Trophoblast cell (in vitro differentiated cells and primary cell): ENCODE results near the gene KCTD5.

ENCODE experiments used
- DNase-seq, 2 donors: peaks; one replicate each; pipeline ENCODE4 v3.0.0-alpha.2; 2016
- H2AFZ ChIP-seq: 2 replicates; pipeline ENCODE4 v1.6.1; 2013; ENCODE audit warnings: low read length, moderate library complexity, mild to moderate bottlenecking; ENCODE audit not compliant: insufficient read depth, poor library complexity
- H2AK5ac ChIP-seq: 2 replicates; pipeline ENCODE4 v1.6.1; 2013; ENCODE audit warnings: mild to moderate bottlenecking, low read length
- H2BK120ac ChIP-seq: 2 replicates; pipeline ENCODE4 v1.6.1; 2013; ENCODE audit warnings: low read length, mild to moderate bottlenecking, moderate library complexity; ENCODE audit not compliant: insufficient read depth, poor library complexity
- H2BK12ac ChIP-seq: 2 replicates; pipeline ENCODE4 v1.6.1; 2013; ENCODE audit warnings: mild to moderate bottlenecking, low read length, moderate library complexity
- H2BK5ac ChIP-seq: 2 replicates; pipeline ENCODE4 v1.6.1; 2013; ENCODE audit warnings: low read length, low read depth, moderate library complexity, mild to moderate bottlenecking; ENCODE audit not compliant: poor library complexity
- H3K14ac ChIP-seq: 2 replicates; pipeline ENCODE4 v1.6.1; 2013; ENCODE audit warnings: mild to moderate bottlenecking, low read length
- H3K18ac ChIP-seq: 2 replicates; pipeline ENCODE4 v1.6.1; 2013; ENCODE audit warnings: mild to moderate bottlenecking, low read length
- H3K23ac ChIP-seq: 2 replicates; pipeline ENCODE4 v1.6.1; 2013; ENCODE audit warnings: low read length
- H3K27ac ChIP-seq: 2 replicates; pipeline ENCODE4 v1.5.1; 2013; ENCODE audit warnings: low read depth, mild to moderate bottlenecking, inconsistent platforms, low read length, moderate library complexity
- H3K27me3 ChIP-seq: 2 replicates; pipeline ENCODE4 v1.6.1; 2013; ENCODE audit warnings: inconsistent platforms, mild to moderate bottlenecking, low read length, moderate library complexity; ENCODE audit not compliant: insufficient read depth
- H3K36me3 ChIP-seq, 2 experiments: 1 replicate in 1 of 2; 2 replicates in 1 of 2; pipeline ENCODE4 v1.6.1; 2013; ENCODE audit warnings: low read length in 2 of 2, mild to moderate bottlenecking in 2 of 2, moderate library complexity in 1 of 2; ENCODE audit not compliant: insufficient read depth in 2 of 2, control insufficient read depth in 1 of 2
- H3K4ac ChIP-seq: 2 replicates; pipeline ENCODE4 v1.6.1; 2013; ENCODE audit warnings: low read depth, mild to moderate bottlenecking, low read length, moderate library complexity
- H3K4me1 ChIP-seq, 2 experiments: 1 replicate in 1 of 2; 2 replicates in 1 of 2; pipeline ENCODE4 v1.6.1; 2013; ENCODE audit warnings: low read length in 2 of 2, mild to moderate bottlenecking in 2 of 2, moderate library complexity in 1 of 2; ENCODE audit not compliant: insufficient read depth in 2 of 2, control insufficient read depth in 1 of 2
- H3K4me2 ChIP-seq: 2 replicates; pipeline ENCODE4 v1.6.1; 2013; ENCODE audit warnings: inconsistent platforms, mild to moderate bottlenecking, low read length, moderate library complexity
- H3K4me3 ChIP-seq: 2 replicates; pipeline ENCODE4 v1.5.1; 2013; ENCODE audit warnings: mild to moderate bottlenecking, low read depth, low read length, inconsistent platforms
- H3K79me1 ChIP-seq: one replicate; pipeline ENCODE4 v1.6.1; 2013; ENCODE audit warnings: low read length
- H3K79me2 ChIP-seq: 2 replicates; pipeline ENCODE4 v1.6.1; 2013; ENCODE audit warnings: low read length, mild to moderate bottlenecking; ENCODE audit not compliant: control insufficient read depth, insufficient read depth, poor library complexity
- H3K9ac ChIP-seq: 2 replicates; pipeline ENCODE4 v1.6.1; 2013; ENCODE audit warnings: mild to moderate bottlenecking, low read length
- H3K9me3 ChIP-seq: 2 replicates; pipeline ENCODE4 v1.6.1; 2013; ENCODE audit warnings: low read depth, mild to moderate bottlenecking, control low read depth, inconsistent platforms, low read length; ENCODE audit not compliant: insufficient read depth
- H4K12ac ChIP-seq: 2 replicates; pipeline ENCODE4 v1.6.1; 2013; ENCODE audit warnings: low read depth, mild to moderate bottlenecking, low read length, moderate library complexity
- H4K8ac ChIP-seq: 2 replicates; pipeline ENCODE4 v1.6.1; 2013; ENCODE audit warnings: low read depth, mild to moderate bottlenecking, low read length, moderate library complexity
- H4K91ac ChIP-seq: one replicate; pipeline ENCODE4 v1.6.1; 2013; ENCODE audit warnings: low read depth, mild to moderate bottlenecking, low read length, moderate library complexity
- WGBS: extraction: QIAGEN DNeasy Blood & Tissue Kit; methylation state at CpG from one replicate; pipeline ENCODE4 v1.1.7; 2013; ENCODE audit warnings: missing lambda C conversion rate; ENCODE audit not compliant: insufficient read length, insufficient coverage; ENCODE audit errors: extremely low coverage; 5-methylcytosine and 5-hydroxymethylcytosine counted together

The KCTD5 gene

DNA sequence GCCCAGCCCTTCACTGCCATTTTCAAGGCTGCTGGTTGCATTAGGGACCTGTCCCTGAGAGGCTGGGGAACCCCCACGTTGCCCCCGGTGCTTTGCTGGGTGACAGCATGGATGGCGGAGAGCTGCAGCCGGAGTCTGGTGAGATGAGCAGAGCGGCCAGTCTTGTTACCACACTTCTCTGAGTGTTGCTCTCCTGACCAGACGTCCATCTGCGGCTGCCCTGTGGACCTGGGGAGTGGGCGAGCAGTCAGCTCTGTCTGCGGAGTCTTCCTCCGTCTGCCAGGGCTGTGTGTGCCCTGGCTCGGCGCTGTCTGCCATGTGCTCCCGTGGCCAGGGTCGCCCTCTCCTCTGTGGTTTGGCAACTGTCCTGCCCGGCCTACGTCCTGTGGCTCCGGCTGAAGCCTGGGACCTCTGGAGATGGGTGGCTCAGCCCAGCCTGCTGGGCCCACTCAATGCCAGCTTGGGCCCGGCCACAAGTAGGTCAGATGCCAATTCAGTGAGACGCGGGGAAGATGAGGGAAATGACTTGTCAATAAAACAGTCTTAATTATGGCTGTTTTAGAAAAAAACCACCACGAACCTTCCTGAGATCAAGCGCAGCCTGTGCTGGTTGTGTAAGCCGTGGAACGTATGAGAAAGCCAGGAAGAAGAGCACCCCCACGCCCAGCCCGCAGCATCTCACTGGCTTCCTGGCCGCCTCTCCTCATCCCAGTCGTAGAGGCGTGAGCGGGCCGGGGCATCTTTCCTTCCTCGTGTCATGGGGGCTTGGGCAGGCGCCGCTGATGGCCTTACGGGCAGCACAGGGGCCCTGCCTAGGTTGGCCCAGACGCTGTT, 7.9 kb downstream of the KCTD5 start:
- Histone ChIP-seq H3K36me3 (peaks cover 27 to 30% of the 10 kb centered on the region in 2 experiments), H3K79me2 (no peaks in the 10 kb centered on the region), H2BK5ac (no peak overlapping the region), H2BK12ac (no peak overlapping the region), H2AFZ (no peak overlapping the region), H3K4me2 (no peak overlapping the region), H3K27me3 (no peaks in the 10 kb centered on the region), H3K4me1 (no peaks in the 10 kb centered on the region), H3K18ac (no peak overlapping the region), H3K79me1 (no peaks in the 10 kb centered on the region), H3K27ac (no peak overlapping the region), H3K9me3 (no peaks in the 10 kb centered on the region), H3K4ac (peak overlapping the region; percentile 59), H4K8ac (no peak overlapping the region), H2AK5ac (no peak overlapping the region), H4K91ac (no peak overlapping the region), H3K4me3 (no peak overlapping the region), H3K23ac (no peak overlapping the region), H4K12ac (no peak overlapping the region), H3K14ac (no peak overlapping the region), H3K9ac (no peak overlapping the region), H2BK120ac (no peak overlapping the region)
- no peak for DNase-seq
- WGBS, result no CpG with 5 or more reads among the region's 36 CpGs

DNA sequence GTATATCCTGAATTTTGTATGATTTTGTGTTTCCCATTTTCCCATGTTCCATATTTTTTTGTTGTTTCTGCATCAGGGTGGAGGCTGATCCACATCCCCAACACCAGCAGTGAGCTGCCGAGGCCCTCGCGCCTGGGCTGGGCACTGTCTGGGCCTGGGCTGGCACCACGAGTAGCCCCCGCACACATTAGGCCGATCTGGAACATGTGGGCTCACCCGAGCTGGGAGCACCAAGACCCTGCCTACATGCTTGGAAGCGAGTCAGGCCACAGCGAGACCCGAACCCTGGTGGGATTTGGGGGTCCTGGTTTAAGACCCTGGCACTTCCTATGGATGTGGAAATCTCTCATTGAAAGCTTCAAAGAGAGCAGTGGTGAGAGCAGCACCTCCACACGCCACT, 8.5 kb downstream of the KCTD5 start:
- Histone ChIP-seq H3K4me3 (no peak overlapping the region), H3K79me2 (no peaks in the 10 kb centered on the region), H3K9ac (no peak overlapping the region), H2AK5ac (no peak overlapping the region), H4K91ac (no peak overlapping the region), H3K4ac (no peak overlapping the region), H3K23ac (no peak overlapping the region), H3K18ac (no peak overlapping the region), H3K14ac (no peak overlapping the region), H3K27me3 (no peaks in the 10 kb centered on the region), H3K27ac (no peak overlapping the region), H3K4me2 (no peak overlapping the region), H3K36me3 (peaks cover 27 to 30% of the 10 kb centered on the region in 2 experiments), H2BK12ac (no peak overlapping the region), H4K12ac (no peak overlapping the region), H2BK5ac (no peak overlapping the region), H3K9me3 (no peaks in the 10 kb centered on the region), H3K79me1 (no peaks in the 10 kb centered on the region), H4K8ac (no peak overlapping the region), H2BK120ac (no peak overlapping the region), H3K4me1 (no peaks in the 10 kb centered on the region), H2AFZ (no peak overlapping the region)
- WGBS, result no CpG with 5 or more reads among the region's 11 CpGs
- no peak for DNase-seq

DNA sequence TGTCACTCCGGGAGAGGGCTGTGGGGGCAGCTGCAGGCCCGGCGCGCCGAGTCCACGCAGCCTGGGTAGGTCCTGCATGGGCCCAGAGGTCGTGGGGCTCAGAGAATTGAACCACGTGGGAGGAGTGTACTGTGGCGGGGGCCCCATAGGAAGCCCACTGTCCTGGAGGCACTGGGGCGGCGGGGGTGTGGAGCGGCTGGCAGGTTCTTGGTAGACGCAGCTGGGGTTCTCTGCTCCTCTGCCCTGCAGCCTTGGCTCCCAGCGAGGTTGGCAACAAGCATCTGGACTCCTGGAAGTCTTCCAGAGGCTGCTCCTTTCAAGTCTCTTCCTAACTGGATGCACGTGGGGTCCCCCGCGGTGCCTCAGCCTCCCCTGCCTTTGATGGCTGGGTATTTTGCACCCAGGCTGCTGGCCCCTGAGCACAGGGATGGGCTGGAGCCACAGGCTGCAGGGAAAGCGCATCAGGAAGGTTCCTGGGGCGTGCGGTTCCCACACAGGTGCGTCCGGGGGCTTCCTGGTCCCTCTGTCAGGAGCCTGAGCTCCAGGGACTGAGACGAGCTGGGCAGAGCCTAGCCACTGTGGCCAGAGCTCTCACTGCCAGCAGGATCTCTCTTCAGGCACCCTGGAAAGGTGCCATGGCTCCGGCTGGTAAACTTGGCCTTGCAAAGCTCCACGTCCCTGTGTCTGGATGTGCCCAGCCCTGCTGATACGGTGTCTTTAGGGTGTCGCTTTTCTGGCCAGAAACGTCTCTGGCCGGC, 9.3 kb downstream of the KCTD5 start:
- H3K14ac ChIP-seq, result no peak overlapping the region
- H3K4me2 ChIP-seq, result no peak overlapping the region
- no peak overlapping the region for H2BK12ac ChIP-seq
- H3K79me1 ChIP-seq, result no peaks in the 10 kb centered on the region
- H2BK5ac ChIP-seq, result no peak overlapping the region
- no peaks in the 10 kb centered on the region for H3K79me2 ChIP-seq
- no peak overlapping the region for H4K12ac ChIP-seq
- no peak overlapping the region for H3K18ac ChIP-seq
- H3K23ac ChIP-seq, result no peak overlapping the region
- H3K4me3 ChIP-seq, result no peak overlapping the region
- no peak overlapping the region for H2BK120ac ChIP-seq
- no peaks in the 10 kb centered on the region for H3K9me3 ChIP-seq
- no peaks in the 10 kb centered on the region for H3K27me3 ChIP-seq
- peaks cover 28 to 32% of the 10 kb centered on the region in 2 experiments for H3K36me3 ChIP-seq
- no peak overlapping the region for H3K9ac ChIP-seq
- no peak for DNase-seq
- H3K4ac ChIP-seq, result no peak overlapping the region
- H3K27ac ChIP-seq, result no peak overlapping the region
- no peaks in the 10 kb centered on the region for H3K4me1 ChIP-seq
- no peak overlapping the region for H2AK5ac ChIP-seq
- no CpG with 5 or more reads among the region's 29 CpGs for WGBS
- no peak overlapping the region for H4K91ac ChIP-seq
- no peak overlapping the region for H2AFZ ChIP-seq
- H4K8ac ChIP-seq, result no peak overlapping the region

DNA sequence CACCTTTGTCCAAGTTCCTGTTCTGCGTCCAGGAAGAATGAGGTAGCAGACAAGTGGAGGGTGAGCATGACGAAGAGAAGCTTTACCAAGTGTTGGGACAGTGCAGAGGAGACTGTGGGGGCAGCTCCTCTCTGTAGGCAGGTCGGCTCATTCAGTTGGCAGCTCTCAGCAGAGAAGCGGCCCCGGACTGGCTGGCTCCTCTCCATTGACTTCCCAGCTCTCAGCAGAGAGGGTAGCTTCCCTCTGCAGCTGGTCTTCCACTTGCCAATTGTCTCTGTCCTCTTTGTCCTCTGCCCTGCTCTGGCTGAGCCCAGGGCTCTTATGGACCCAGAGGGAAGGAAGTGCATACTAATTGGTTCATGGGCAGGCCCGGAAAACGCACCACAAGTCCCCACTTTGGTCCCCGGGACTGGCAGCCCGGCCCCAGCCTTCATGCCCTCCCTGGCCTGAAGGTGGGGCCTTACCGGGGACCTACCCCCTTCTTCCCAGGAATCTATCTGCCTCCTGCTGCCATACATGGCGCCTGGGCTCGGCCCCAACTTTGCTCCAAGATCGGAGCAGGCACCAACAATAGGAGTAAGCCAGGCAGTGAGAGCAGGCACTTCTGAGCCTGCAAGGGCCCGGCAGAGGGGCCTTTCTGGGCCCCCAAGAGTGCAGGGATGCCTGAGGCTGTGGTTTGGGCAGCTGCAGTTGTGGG, 10.1 kb downstream of the KCTD5 start:
- H3K79me2 ChIP-seq, result no peaks in the 10 kb centered on the region
- H3K79me1 ChIP-seq, result no peaks in the 10 kb centered on the region
- WGBS, result no CpG with 5 or more reads among the region's 14 CpGs
- H4K91ac ChIP-seq, result no peak overlapping the region
- H3K36me3 ChIP-seq, result peaks cover 34 to 39% of the 10 kb centered on the region in 2 experiments
- no peak overlapping the region for H3K27ac ChIP-seq
- no peaks in the 10 kb centered on the region for H3K9me3 ChIP-seq
- H2AFZ ChIP-seq, result no peak overlapping the region
- no peak overlapping the region for H3K14ac ChIP-seq
- H4K12ac ChIP-seq, result no peak overlapping the region
- no peak overlapping the region for H2BK5ac ChIP-seq
- no peak overlapping the region for H3K4ac ChIP-seq
- no peak overlapping the region for H4K8ac ChIP-seq
- no peak overlapping the region for H2AK5ac ChIP-seq
- no peak overlapping the region for H3K18ac ChIP-seq
- H3K4me1 ChIP-seq, result no peaks in the 10 kb centered on the region
- H3K4me2 ChIP-seq, result no peak overlapping the region
- H3K4me3 ChIP-seq, result no peak overlapping the region
- no peak overlapping the region for H3K9ac ChIP-seq
- no peaks in the 10 kb centered on the region for H3K27me3 ChIP-seq
- no peak overlapping the region for H2BK120ac ChIP-seq
- DNase-seq, result no peak
- no peak overlapping the region for H2BK12ac ChIP-seq
- H3K23ac ChIP-seq, result no peak overlapping the region
